ENCODE data around the gene IFT80. TPM values are rescaled to one million over a fixed set of nuclear protein-coding genes. Genes with fewer than 3 reads are reported as not detected.

Gene IFT80
- total and polyA plus RNA-seq, 9 of the 15 experiments (the other 6 are each of a cell fraction or from before 2014, with no cell fraction given) = 6.7 to 21.1 (median 16.4) TPM

GRCh38 chr3:160370987-160371857 is 27.8 kb downstream of the IFT80 start (continued):
- TF ChIP-seq ZNF592 (IDR thresholded peaks at IDR 0.05) (no peak), GTF3C2 (IDR thresholded peaks at IDR 0.05; ENCODE audit: borderline replicate concordance, extremely low read depth, insufficient read length) (no peak), KHSRP (IDR thresholded peaks at IDR 0.05) (no peak), THRA (IDR thresholded peaks at IDR 0.05) (no peak), NCOR1 (IDR thresholded peaks at IDR 0.05) (no peak), MTA1 (IDR thresholded peaks at IDR 0.05; ENCODE audit: borderline replicate concordance) (no peak), SMAD4 (CRISPR knock-in tag; conservative IDR thresholded peaks at IDR 0.05) (no peak), REST (IDR thresholded peaks at IDR 0.05; ENCODE audit: borderline replicate concordance) (no peak), REST (CRISPR knock-in tag; IDR thresholded peaks at IDR 0.05; ENCODE audit: low read depth) (no peak), PCBP1 (IDR thresholded peaks at IDR 0.05; ENCODE audit: low read depth, low read length, poor library complexity, severe bottlenecking) (no peak)

All from K562 (cell line).